Sigmoid colon (tissue), 4 donors: ENCODE results near the gene QARS1.

ENCODE experiments used
- CTCF ChIP-seq, 4 experiments: fragments of 450-650 bp in 3 of 4; fragments of 200-600 bp in 1 of 4; IDR thresholded peaks; one replicate each; pipeline ENCODE4 v1.5.1; 2016 to 2019; ENCODE audit warnings: antibody characterized with exemption in 4 of 4, mild to moderate bottlenecking in 3 of 4, moderate library complexity in 2 of 4
- EP300 ChIP-seq, 4 donors: sonication (generic); formaldehyde crosslinking; IDR thresholded peaks; one replicate each; pipeline ENCODE4 v1.6.1; 2017; ENCODE audit warnings: antibody characterized with exemption in 4 of 4
- POLR2AphosphoS5 ChIP-seq, 4 donors: sonication (generic); formaldehyde crosslinking; IDR thresholded peaks; one replicate each; pipeline ENCODE4 v1.6.1; 2017; ENCODE audit warnings: antibody characterized with exemption in 4 of 4

DNA sequence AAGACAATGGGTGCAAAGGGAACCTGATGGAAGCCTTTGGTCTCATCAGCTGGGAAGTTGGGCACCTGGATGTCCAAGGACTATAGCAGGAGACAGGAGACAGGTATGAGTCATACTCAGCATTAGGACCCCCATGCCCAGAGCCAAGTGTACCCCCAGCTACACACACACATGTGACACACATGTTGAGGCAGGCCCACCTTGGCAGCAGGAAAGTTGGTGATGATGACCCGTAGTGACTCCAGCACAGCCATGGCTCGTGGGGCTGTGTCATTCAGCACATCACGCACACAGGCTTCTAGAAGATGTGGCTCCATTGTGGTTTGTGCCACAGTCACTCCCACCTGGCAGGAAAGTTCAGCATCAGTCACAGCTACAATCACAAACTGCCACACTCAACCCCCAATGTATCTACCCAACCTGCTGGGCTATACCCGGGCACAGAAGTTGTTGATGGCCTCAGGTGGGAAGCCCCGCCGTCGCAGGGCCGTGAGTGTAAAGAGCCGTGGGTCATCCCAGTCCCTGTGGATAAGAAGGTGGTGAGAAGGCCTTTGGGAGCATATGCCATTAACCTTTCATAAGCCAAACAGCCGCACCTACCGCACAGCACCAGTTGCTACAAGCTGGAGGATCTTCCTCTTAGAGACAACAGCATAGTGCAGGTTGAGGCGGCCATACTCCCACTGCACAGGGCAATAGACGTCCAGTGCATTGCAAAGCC, 5.5 kb downstream of the QARS1 start:
- TF ChIP-seq CTCF (IDR thresholded peaks at IDR 0.05): no peak
- no peak for TF ChIP-seq POLR2AphosphoS5 (IDR thresholded peaks at IDR 0.05)
- no peak for TF ChIP-seq EP300 (IDR thresholded peaks at IDR 0.05)
